Measurements from ENCODE around the gene KRT1.
"Not testable (repeated sequence)": the region's sequence is repeated elsewhere in the genome, so short reads cannot be mapped to it uniquely, and the experiment has no call there.

KRT1 gene

GRCh38 chr12:52680363-52680762 lies at the start of gene KRT1:
TSS of gene KRT1 (minus strand) at chr12:52680407. CDS start at chr12:52680348, 59 bp downstream.
- DNase-seq (ENCODE audit: low read depth) = no peak

GRCh38 chr12:52729147-52729546 lies 48.9 kb upstream of the KRT1 start:
- no peak for DNase-seq (ENCODE audit: low read depth)

- no peak for DNase-seq (ENCODE audit: low read depth)
These were observed 48.2 kb upstream of the KRT1 start for GRCh38 chr12:52728374-52728773.

GRCh38 chr12:52727037-52727436 lies 46.8 kb upstream of the KRT1 start:
- DNase-seq (ENCODE audit: low read depth) = no peak

- DNase-seq (ENCODE audit: low read depth) = no peak
These were observed 46.2 kb upstream of the KRT1 start for GRCh38 chr12:52726451-52726850.

GRCh38 chr12:52724384-52724783 lies 44.2 kb upstream of the KRT1 start:
- no peak for DNase-seq (ENCODE audit: low read depth)

GRCh38 chr12:52722680-52723079 lies 42.5 kb upstream of the KRT1 start:
- no peak for DNase-seq (ENCODE audit: low read depth)

- DNase-seq (ENCODE audit: low read depth) = no peak
These were observed 41.7 kb upstream of the KRT1 start for GRCh38 chr12:52721838-52722470.

- no peak for DNase-seq (ENCODE audit: low read depth)
These were observed 40.2 kb upstream of the KRT1 start for GRCh38 chr12:52720365-52720886.

GRCh38 chr12:52716061-52716460 lies 35.9 kb upstream of the KRT1 start:
- no peak for DNase-seq (ENCODE audit: low read depth)

- DNase-seq (ENCODE audit: low read depth) = no peak
These were observed 35.2 kb upstream of the KRT1 start for GRCh38 chr12:52715416-52715815.

GRCh38 chr12:52714887-52715281 lies 34.7 kb upstream of the KRT1 start:
- DNase-seq (ENCODE audit: low read depth) = no peak

- no peak for DNase-seq (ENCODE audit: low read depth)
These were observed 34.0 kb upstream of the KRT1 start for GRCh38 chr12:52713960-52714886.

- DNase-seq (ENCODE audit: low read depth) = not testable (repeated sequence)
These were observed 31.9 kb upstream of the KRT1 start for GRCh38 chr12:52712122-52712521.

GRCh38 chr12:52710730-52711129 lies 30.5 kb upstream of the KRT1 start:
- DNase-seq (ENCODE audit: low read depth) = no peak

GRCh38 chr12:52708010-52708409 lies 27.8 kb upstream of the KRT1 start:
- DNase-seq (ENCODE audit: low read depth) = no peak

- DNase-seq (ENCODE audit: low read depth) = no peak
These were observed 24.3 kb upstream of the KRT1 start for GRCh38 chr12:52704464-52704863.

GRCh38 chr12:52703878-52704277 lies 23.7 kb upstream of the KRT1 start:
- no peak for DNase-seq (ENCODE audit: low read depth)

- DNase-seq (ENCODE audit: low read depth) = no peak
These were observed 23.2 kb upstream of the KRT1 start, which contains the start of gene KRT77 for GRCh38 chr12:52703424-52703823. TSS of gene KRT77 (minus strand) at chr12:52703524. CDS start at chr12:52703434, 90 bp downstream.

GRCh38 chr12:52702338-52702737 lies 22.1 kb upstream of the KRT1 start:
- no peak for DNase-seq (ENCODE audit: low read depth)

GRCh38 chr12:52701281-52701680 lies 21.1 kb upstream of the KRT1 start:
- DNase-seq (ENCODE audit: low read depth) = no peak

- no peak for DNase-seq (ENCODE audit: low read depth)
These were observed 19.8 kb upstream of the KRT1 start for GRCh38 chr12:52699960-52700359.

GRCh38 chr12:52699373-52699772 lies 19.2 kb upstream of the KRT1 start:
- no peak for DNase-seq (ENCODE audit: low read depth)
